HepG2 (cell line): ENCODE measurements around the gene DUSP16. TPM values are rescaled to one million over a fixed set of nuclear protein-coding genes. Genes with fewer than 3 reads are reported as not detected.

Source experiments
- ASH2L ChIP-seq: fragments of 300-600, 200-600 bp; sonication (generic); IDR thresholded peaks from 2 replicates; pipeline ENCODE4 v1.7.0; 2017; ENCODE audit warnings: low read depth, mild to moderate bottlenecking, moderate library complexity, mixed read lengths, low read length; ENCODE audit not compliant: insufficient read length
- DNMT3B ChIP-seq: conservative IDR thresholded peaks from 2 replicates; pipeline ENCODE4 v1.6.1; 2016; ENCODE audit warnings: missing biosample characterization, control low read depth
- ELF3 ChIP-seq: IDR thresholded peaks from 2 replicates; pipeline ENCODE4 v1.6.1; 2016; ENCODE audit warnings: missing genetic modification reagents, missing compliant biosample characterization
- GABPB1 ChIP-seq: IDR thresholded peaks from 2 replicates; pipeline ENCODE4 v1.6.1; 2016; ENCODE audit warnings: mild to moderate bottlenecking, missing genetic modification reagents, moderate library complexity, missing compliant biosample characterization
- HMGA1 ChIP-seq: sonication (generic); formaldehyde crosslinking; conservative IDR thresholded peaks from 2 replicates; pipeline ENCODE4 v1.4.0; 2020; ENCODE audit warnings: missing genetic modification reagents
- JUN ChIP-seq: sonication (generic); formaldehyde crosslinking; IDR thresholded peaks from 2 replicates; pipeline ENCODE4 v1.4.0; 2020; ENCODE audit warnings: mild to moderate bottlenecking, missing genetic modification reagents
- KDM2A ChIP-seq: sonication (generic); formaldehyde crosslinking; IDR thresholded peaks from 2 replicates; pipeline ENCODE4 v1.4.0; 2020; ENCODE audit warnings: low read depth, missing genetic modification reagents, borderline replicate concordance
- KDM5B ChIP-seq: sonication (generic); formaldehyde crosslinking; IDR thresholded peaks from 2 replicates; pipeline ENCODE4 v1.4.0; 2020; ENCODE audit warnings: missing genetic modification reagents, mild to moderate bottlenecking, borderline replicate concordance
- POGZ ChIP-seq: sonication (generic); formaldehyde crosslinking; IDR thresholded peaks from 2 replicates; pipeline ENCODE4 v1.4.0; 2020; ENCODE audit warnings: mild to moderate bottlenecking, missing genetic modification reagents
- POLR2G ChIP-seq: fragments of 200-400 bp; formaldehyde crosslinking; IDR thresholded peaks from 2 replicates; pipeline ENCODE4 v1.6.1; 2018; ENCODE audit warnings: mild to moderate bottlenecking, low read depth, low read length, moderate library complexity
- REL ChIP-seq: sonication (generic); formaldehyde crosslinking; conservative IDR thresholded peaks from 2 replicates; pipeline ENCODE4 v1.8.0; 2022; ENCODE audit warnings: mild to moderate bottlenecking, missing genetic modification reagents, moderate library complexity
- SIX1 ChIP-seq: sonication (generic); formaldehyde crosslinking; IDR thresholded peaks from 2 replicates; pipeline ENCODE4 v1.4.0; 2020; ENCODE audit warnings: missing genetic modification reagents, borderline replicate concordance
- SMARCE1 ChIP-seq: fragments of 450-650 bp; IDR thresholded peaks from 2 replicates; pipeline ENCODE4 v1.6.1; 2017; ENCODE audit warnings: borderline replicate concordance
- SP4 ChIP-seq: sonication (generic); formaldehyde crosslinking; IDR thresholded peaks from 2 replicates; pipeline ENCODE4 v1.8.1; 2023; ENCODE audit warnings: mild to moderate bottlenecking, missing genetic modification reagents
- ZFP82 ChIP-seq: sonication (generic); formaldehyde crosslinking; IDR thresholded peaks from 2 replicates; pipeline ENCODE4 v1.5.1; 2020; ENCODE audit warnings: mild to moderate bottlenecking, missing genetic modification reagents, borderline replicate concordance
- ZNF124 ChIP-seq: sonication (generic); formaldehyde crosslinking; IDR thresholded peaks from 2 replicates; pipeline ENCODE4 v1.4.0; 2020; ENCODE audit warnings: missing genetic modification reagents
- ZNF598 ChIP-seq: sonication (generic); formaldehyde crosslinking; IDR thresholded peaks from 2 replicates; pipeline ENCODE4 v1.5.1; 2020; ENCODE audit warnings: mild to moderate bottlenecking, missing genetic modification reagents, borderline replicate concordance
- ZNF7 ChIP-seq: IDR thresholded peaks from 2 replicates; pipeline ENCODE4 v1.6.1; 2016; ENCODE audit warnings: missing biosample characterization, missing genetic modification reagents
- ZNF709 ChIP-seq: sonication (generic); formaldehyde crosslinking; IDR thresholded peaks from 2 replicates; pipeline ENCODE4 v1.5.0; 2020; ENCODE audit warnings: mild to moderate bottlenecking, missing genetic modification reagents
- ZNF746 ChIP-seq: sonication (generic); formaldehyde crosslinking; IDR thresholded peaks from 2 replicates; pipeline ENCODE4 v1.8.0; 2022; ENCODE audit warnings: mild to moderate bottlenecking, missing genetic modification reagents
- ZNF761 ChIP-seq: sonication (generic); formaldehyde crosslinking; conservative IDR thresholded peaks from 2 replicates; pipeline ENCODE4 v1.4.0; 2020; ENCODE audit warnings: mild to moderate bottlenecking, missing genetic modification reagents
- ZSCAN29 ChIP-seq: sonication (generic); formaldehyde crosslinking; conservative IDR thresholded peaks from 2 replicates; pipeline ENCODE4 v1.4.0; 2020; ENCODE audit warnings: mild to moderate bottlenecking, missing genetic modification reagents
- polyA plus RNA-seq, 8 experiments: library from polyadenylated mRNA; depleted of rRNA in 3 of 8; stranded (reverse) in 7 of 8; unstranded in 1 of 8; fragments of >200 nt; fragmentation: Illumina TruSeq in 4 of 8; extraction: Trizol in 4 of 8; gene quantifications; 2 replicates each; pipeline versions ENCODE4 v1.2.1 to v1.2.3, GENCODE V29; 2011 to 2016; ENCODE audit warnings: low read depth in 4 of 8, missing spikeins in 1 of 8, mixed read lengths in 1 of 8; ENCODE audit not compliant: insufficient read depth in 1 of 8
- total RNA-seq, 5 experiments: library from RNA; depleted of rRNA; stranded (reverse); fragments of >200 nt; fragmentation: Illumina TruSeq; extraction: Trizol; gene quantifications; 2 replicates each; pipeline ENCODE4 v1.2.3, GENCODE V29; 2016; ENCODE audit warnings: low read depth in 1 of 5
- TF ChIP-seq, protein P1 (sequence below), 2 experiments: IDR thresholded peaks; 2 replicates each; pipeline ENCODE4 v1.6.1; 2011 to 2012; ENCODE audit warnings: low read length in 2 of 2, borderline replicate concordance in 1 of 2, low read depth in 1 of 2, mild to moderate bottlenecking in 1 of 2, moderate library complexity in 1 of 2
- TF ChIP-seq, protein P2 (sequence below): sonication (generic); formaldehyde crosslinking; IDR thresholded peaks from 2 replicates; pipeline ENCODE4 v1.4.0; 2020; ENCODE audit warnings: missing genetic modification reagents
- TF ChIP-seq, protein P3 (sequence below): sonication (generic); formaldehyde crosslinking; IDR thresholded peaks from 2 replicates; pipeline ENCODE4 v1.4.0; 2020; ENCODE audit warnings: low read depth, mild to moderate bottlenecking, missing genetic modification reagents

Gene DUSP16
- total and polyA plus RNA-seq, 2 of the 13 experiments (the other 11 are each of a cell fraction or from before 2014, with no cell fraction given): 45.7 to 46.6 TPM

DNA sequence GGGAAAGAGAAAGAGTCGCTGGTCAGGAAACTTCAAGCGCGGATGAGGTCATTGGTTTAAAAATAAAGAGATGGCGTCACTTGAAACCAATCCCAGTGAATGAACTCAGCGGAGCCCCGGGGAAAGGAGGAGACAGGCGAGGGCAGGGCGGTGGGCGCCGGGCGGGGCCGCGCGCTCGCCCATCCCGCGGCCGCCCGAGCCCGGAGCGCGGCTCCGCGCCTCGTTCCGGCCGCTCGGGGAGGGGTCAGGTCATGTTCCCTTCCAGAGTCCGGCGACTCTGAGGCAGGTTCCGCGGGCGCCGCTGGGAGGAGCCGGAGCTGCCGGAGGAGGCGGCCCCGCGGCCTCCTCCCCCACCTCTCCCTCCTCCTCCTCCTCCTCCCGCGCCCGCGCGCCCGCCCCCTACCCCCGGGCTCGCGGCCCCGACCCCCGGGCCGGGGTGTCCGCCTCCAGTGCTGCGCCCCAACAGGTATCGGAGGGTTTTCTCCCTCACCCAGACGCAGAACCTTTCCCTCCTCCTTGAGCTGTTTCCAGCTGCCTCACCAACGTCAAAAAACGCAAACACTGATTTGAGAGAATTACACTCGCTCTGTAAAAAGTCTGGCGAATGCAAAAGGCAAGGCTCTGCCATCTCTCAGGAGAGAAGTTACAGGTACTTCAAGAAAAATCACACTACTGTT lies at the start of gene DUSP16 (continued):
- TF ChIP-seq, protein P1, sequence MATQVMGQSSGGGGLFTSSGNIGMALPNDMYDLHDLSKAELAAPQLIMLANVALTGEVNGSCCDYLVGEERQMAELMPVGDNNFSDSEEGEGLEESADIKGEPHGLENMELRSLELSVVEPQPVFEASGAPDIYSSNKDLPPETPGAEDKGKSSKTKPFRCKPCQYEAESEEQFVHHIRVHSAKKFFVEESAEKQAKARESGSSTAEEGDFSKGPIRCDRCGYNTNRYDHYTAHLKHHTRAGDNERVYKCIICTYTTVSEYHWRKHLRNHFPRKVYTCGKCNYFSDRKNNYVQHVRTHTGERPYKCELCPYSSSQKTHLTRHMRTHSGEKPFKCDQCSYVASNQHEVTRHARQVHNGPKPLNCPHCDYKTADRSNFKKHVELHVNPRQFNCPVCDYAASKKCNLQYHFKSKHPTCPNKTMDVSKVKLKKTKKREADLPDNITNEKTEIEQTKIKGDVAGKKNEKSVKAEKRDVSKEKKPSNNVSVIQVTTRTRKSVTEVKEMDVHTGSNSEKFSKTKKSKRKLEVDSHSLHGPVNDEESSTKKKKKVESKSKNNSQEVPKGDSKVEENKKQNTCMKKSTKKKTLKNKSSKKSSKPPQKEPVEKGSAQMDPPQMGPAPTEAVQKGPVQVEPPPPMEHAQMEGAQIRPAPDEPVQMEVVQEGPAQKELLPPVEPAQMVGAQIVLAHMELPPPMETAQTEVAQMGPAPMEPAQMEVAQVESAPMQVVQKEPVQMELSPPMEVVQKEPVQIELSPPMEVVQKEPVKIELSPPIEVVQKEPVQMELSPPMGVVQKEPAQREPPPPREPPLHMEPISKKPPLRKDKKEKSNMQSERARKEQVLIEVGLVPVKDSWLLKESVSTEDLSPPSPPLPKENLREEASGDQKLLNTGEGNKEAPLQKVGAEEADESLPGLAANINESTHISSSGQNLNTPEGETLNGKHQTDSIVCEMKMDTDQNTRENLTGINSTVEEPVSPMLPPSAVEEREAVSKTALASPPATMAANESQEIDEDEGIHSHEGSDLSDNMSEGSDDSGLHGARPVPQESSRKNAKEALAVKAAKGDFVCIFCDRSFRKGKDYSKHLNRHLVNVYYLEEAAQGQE (IDR thresholded peaks at IDR 0.05; ENCODE audit: borderline replicate concordance in 1 of 2, low read depth in 1 of 2, low read length in 2 of 2): peak in 1 of 2 experiments; percentile 55; a peak in 1 of 4 replicates
- TF ChIP-seq ZNF7 (CRISPR knock-in tag) (no peak), SMARCE1 (no peak), POLR2G (peak; percentile 53), JUN (CRISPR knock-in tag) (no peak), ZNF709 (no peak), DNMT3B (CRISPR knock-in tag) (no peak), ELF3 (CRISPR knock-in tag) (0 out of 2 replicates have a peak, but pooled peaks have one; percentile 10), GABPB1 (CRISPR knock-in tag) (peak; percentile 62; the same call in 1 of the 2 replicates), ZNF598 (CRISPR knock-in tag) (no peak), ASH2L (peak; percentile 78), ZNF124 (CRISPR knock-in tag) (no peak), ZFP82 (CRISPR knock-in tag) (0 out of 2 replicates have a peak, but pooled peaks have one; percentile 3), ZSCAN29 (CRISPR knock-in tag) (no peak), KDM2A (CRISPR knock-in tag) (0 out of 2 replicates have a peak, but pooled peaks have one; percentile 29), ZNF746 (CRISPR knock-in tag) (peak; percentile 79), POGZ (CRISPR knock-in tag) (0 out of 2 replicates have a peak, but pooled peaks have one; percentile 29), REL (CRISPR knock-in tag) (no peak), SP4 (CRISPR knock-in tag) (peak; percentile 57; the same call in 1 of the 2 replicates), HMGA1 (CRISPR knock-in tag) (no peak), SIX1 (CRISPR knock-in tag) (no peak), KDM5B (CRISPR knock-in tag) (no peak), ZNF761 (CRISPR knock-in tag) (no peak)
- TF ChIP-seq, protein P2, sequence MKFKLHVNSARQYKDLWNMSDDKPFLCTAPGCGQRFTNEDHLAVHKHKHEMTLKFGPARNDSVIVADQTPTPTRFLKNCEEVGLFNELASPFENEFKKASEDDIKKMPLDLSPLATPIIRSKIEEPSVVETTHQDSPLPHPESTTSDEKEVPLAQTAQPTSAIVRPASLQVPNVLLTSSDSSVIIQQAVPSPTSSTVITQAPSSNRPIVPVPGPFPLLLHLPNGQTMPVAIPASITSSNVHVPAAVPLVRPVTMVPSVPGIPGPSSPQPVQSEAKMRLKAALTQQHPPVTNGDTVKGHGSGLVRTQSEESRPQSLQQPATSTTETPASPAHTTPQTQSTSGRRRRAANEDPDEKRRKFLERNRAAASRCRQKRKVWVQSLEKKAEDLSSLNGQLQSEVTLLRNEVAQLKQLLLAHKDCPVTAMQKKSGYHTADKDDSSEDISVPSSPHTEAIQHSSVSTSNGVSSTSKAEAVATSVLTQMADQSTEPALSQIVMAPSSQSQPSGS (CRISPR knock-in tag): peak; percentile 95
- TF ChIP-seq, protein P3, sequence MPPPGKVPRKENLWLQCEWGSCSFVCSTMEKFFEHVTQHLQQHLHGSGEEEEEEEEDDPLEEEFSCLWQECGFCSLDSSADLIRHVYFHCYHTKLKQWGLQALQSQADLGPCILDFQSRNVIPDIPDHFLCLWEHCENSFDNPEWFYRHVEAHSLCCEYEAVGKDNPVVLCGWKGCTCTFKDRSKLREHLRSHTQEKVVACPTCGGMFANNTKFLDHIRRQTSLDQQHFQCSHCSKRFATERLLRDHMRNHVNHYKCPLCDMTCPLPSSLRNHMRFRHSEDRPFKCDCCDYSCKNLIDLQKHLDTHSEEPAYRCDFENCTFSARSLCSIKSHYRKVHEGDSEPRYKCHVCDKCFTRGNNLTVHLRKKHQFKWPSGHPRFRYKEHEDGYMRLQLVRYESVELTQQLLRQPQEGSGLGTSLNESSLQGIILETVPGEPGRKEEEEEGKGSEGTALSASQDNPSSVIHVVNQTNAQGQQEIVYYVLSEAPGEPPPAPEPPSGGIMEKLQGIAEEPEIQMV: no peak
